WTC11 (cell line): Measurements from ENCODE around the gene RAB10. TPM values are rescaled to one million over a fixed set of nuclear protein-coding genes. Genes with fewer than 3 reads are reported as not detected.

Source experiments
- ATAC-seq: fragments of 200-7000 bp; cut with Tn5 transposase; 2 replicates; pipeline ENCODE4 v1.10.0; 2021; ENCODE audit warnings: mild to moderate bottlenecking, moderate library complexity
- CTCF ChIA-PET: fragments of 300-600 bp; sonication (Branson Sonifier 250); formaldehyde crosslinking; loops from one replicate; lab custom pipeline; 2021; ENCODE audit warnings: antibody characterized with exemption; lab: Charles Lee
- POLR2A ChIA-PET: fragments of 350-600 bp; sonication (Branson Sonifier 250); formaldehyde crosslinking; loops from one replicate; lab custom pipeline; 2021; ENCODE audit warnings: antibody characterized with exemption; lab: Charles Lee
- DNase-seq: peaks from one replicate; pipeline ENCODE4 v3.0.0; 2021; ENCODE audit warnings: low spot score
- H3K27ac Mint-ChIP-seq: 2 replicates; pipeline ENCODE4 v1.8.0; 2021; ENCODE audit warnings: mixed read lengths
- H3K27me3 Mint-ChIP-seq: 2 replicates; pipeline ENCODE4 v1.8.0; 2021; ENCODE audit warnings: low read depth, mild to moderate bottlenecking, moderate library complexity, mixed read lengths
- H3K36me3 Mint-ChIP-seq: 2 replicates; pipeline ENCODE4 v1.8.0; 2021; ENCODE audit warnings: mixed read lengths
- H3K4me1 Mint-ChIP-seq: 2 replicates; pipeline ENCODE4 v1.8.0; 2022; ENCODE audit warnings: mixed read lengths
- H3K4me3 Mint-ChIP-seq: 2 replicates; pipeline ENCODE4 v1.8.0; 2021; ENCODE audit warnings: mild to moderate bottlenecking, moderate library complexity, mixed read lengths
- H3K9me3 Mint-ChIP-seq: 2 replicates; pipeline ENCODE4 v1.8.0; 2021; ENCODE audit warnings: mixed read lengths
- AFF4 ChIP-seq: sonication (generic); formaldehyde crosslinking; IDR thresholded peaks from 2 replicates; pipeline ENCODE4 v1.8.1; 2023; ENCODE audit warnings: mild to moderate bottlenecking, missing genetic modification reagents, borderline replicate concordance
- ATF6 ChIP-seq: sonication (generic); formaldehyde crosslinking; IDR thresholded peaks from 2 replicates; pipeline ENCODE4 v1.8.1; 2023; ENCODE audit warnings: mild to moderate bottlenecking, missing genetic modification reagents
- EMX1 ChIP-seq: fragments of 250-450 bp; sonication (Bioruptor Pico); IDR thresholded peaks from 2 replicates; pipeline ENCODE4 v1.8.0; 2021; ENCODE audit warnings: mild to moderate bottlenecking
- HMGA2 ChIP-seq: fragments of 250-450 bp; sonication (Bioruptor Pico); IDR thresholded peaks from 2 replicates; pipeline ENCODE4 v1.4.0; 2021; ENCODE audit warnings: mild to moderate bottlenecking, moderate library complexity
- NFE2L1 ChIP-seq: sonication (generic); formaldehyde crosslinking; IDR thresholded peaks from 2 replicates; pipeline ENCODE4 v1.8.1; 2023; ENCODE audit warnings: missing genetic modification reagents
- SMAD3 ChIP-seq: sonication (generic); formaldehyde crosslinking; IDR thresholded peaks from 2 replicates; pipeline ENCODE4 v1.8.0; 2022; ENCODE audit warnings: missing genetic modification reagents, mild to moderate bottlenecking, borderline replicate concordance
- STAT6 ChIP-seq: sonication (generic); formaldehyde crosslinking; conservative IDR thresholded peaks from 2 replicates; pipeline ENCODE4 v1.8.1; 2023; ENCODE audit warnings: mild to moderate bottlenecking, low read depth, missing genetic modification reagents, moderate library complexity
- ZNF232 ChIP-seq: sonication (generic); formaldehyde crosslinking; IDR thresholded peaks from 2 replicates; pipeline ENCODE4 v1.8.0; 2022; ENCODE audit warnings: mild to moderate bottlenecking, missing genetic modification reagents
- ZNF396 ChIP-seq: fragments of 250-450 bp; sonication (Bioruptor Pico); IDR thresholded peaks from 2 replicates; pipeline ENCODE4 v1.8.0; 2021; ENCODE audit warnings: mild to moderate bottlenecking, moderate library complexity, borderline replicate concordance
- ZNF512 ChIP-seq: sonication (generic); formaldehyde crosslinking; IDR thresholded peaks from 2 replicates; pipeline ENCODE4 v1.8.1; 2022; ENCODE audit warnings: missing genetic modification reagents, borderline replicate concordance
- total RNA-seq: library from RNA; stranded (reverse); gene quantifications from 3 replicates; pipeline ENCODE4 v1.2.3, GENCODE V29; 2021
- TF ChIP-seq, protein P1 (sequence below): fragments of 250-450 bp; sonication (Bioruptor Pico); IDR thresholded peaks from 2 replicates; pipeline ENCODE4 v2.1.2; 2022; ENCODE audit warnings: mild to moderate bottlenecking, moderate library complexity
- TF ChIP-seq, protein P2 (sequence below): fragments of 250-450 bp; sonication (Bioruptor Pico); IDR thresholded peaks from 2 replicates; pipeline ENCODE4 v1.9.0; 2021; ENCODE audit warnings: mild to moderate bottlenecking
- TF ChIP-seq, protein P3 (sequence below): sonication (generic); formaldehyde crosslinking; IDR thresholded peaks from 2 replicates; pipeline ENCODE4 v1.8.1; 2022; ENCODE audit warnings: mild to moderate bottlenecking, moderate library complexity, missing genetic modification reagents
- TF ChIP-seq, protein P4 (sequence below): sonication (generic); formaldehyde crosslinking; IDR thresholded peaks from 2 replicates; pipeline ENCODE4 v1.8.1; 2022; ENCODE audit warnings: low read depth, mild to moderate bottlenecking, moderate library complexity, missing genetic modification reagents, borderline replicate concordance

The RAB10 gene
- total RNA-seq, 1 experiment from 2014 or later = 127 TPM

GRCh38 chr2:26070730-26071129 lies 36.8 kb downstream of the RAB10 start:
- TF ChIP-seq, protein P1, sequence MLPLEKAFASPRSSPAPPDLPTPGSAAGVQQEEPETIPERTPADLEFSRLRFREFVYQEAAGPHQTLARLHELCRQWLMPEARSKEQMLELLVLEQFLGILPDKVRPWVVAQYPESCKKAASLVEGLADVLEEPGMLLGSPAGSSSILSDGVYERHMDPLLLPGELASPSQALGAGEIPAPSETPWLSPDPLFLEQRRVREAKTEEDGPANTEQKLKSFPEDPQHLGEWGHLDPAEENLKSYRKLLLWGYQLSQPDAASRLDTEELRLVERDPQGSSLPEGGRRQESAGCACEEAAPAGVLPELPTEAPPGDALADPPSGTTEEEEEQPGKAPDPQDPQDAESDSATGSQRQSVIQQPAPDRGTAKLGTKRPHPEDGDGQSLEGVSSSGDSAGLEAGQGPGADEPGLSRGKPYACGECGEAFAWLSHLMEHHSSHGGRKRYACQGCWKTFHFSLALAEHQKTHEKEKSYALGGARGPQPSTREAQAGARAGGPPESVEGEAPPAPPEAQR (CRISPR knock-in tag) = no peak
- TF ChIP-seq NFE2L1 (CRISPR knock-in tag) = no peak
- no peak for TF ChIP-seq HMGA2
- TF ChIP-seq ZNF512 = no peak
- TF ChIP-seq, protein P2, sequence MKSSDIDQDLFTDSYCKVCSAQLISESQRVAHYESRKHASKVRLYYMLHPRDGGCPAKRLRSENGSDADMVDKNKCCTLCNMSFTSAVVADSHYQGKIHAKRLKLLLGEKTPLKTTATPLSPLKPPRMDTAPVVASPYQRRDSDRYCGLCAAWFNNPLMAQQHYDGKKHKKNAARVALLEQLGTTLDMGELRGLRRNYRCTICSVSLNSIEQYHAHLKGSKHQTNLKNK = no peak
- TF ChIP-seq SMAD3 (CRISPR knock-in tag) = no peak
- no peak for TF ChIP-seq ZNF232 (CRISPR knock-in tag)
- no peak for TF ChIP-seq ZNF396 (CRISPR knock-in tag)
- TF ChIP-seq ATF6 (CRISPR knock-in tag) = no peak
- TF ChIP-seq, protein P3, sequence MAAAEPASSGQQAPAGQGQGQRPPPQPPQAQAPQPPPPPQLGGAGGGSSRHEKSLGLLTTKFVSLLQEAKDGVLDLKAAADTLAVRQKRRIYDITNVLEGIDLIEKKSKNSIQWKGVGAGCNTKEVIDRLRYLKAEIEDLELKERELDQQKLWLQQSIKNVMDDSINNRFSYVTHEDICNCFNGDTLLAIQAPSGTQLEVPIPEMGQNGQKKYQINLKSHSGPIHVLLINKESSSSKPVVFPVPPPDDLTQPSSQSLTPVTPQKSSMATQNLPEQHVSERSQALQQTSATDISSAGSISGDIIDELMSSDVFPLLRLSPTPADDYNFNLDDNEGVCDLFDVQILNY = no peak
- TF ChIP-seq STAT6 = no peak
- TF ChIP-seq, protein P4, sequence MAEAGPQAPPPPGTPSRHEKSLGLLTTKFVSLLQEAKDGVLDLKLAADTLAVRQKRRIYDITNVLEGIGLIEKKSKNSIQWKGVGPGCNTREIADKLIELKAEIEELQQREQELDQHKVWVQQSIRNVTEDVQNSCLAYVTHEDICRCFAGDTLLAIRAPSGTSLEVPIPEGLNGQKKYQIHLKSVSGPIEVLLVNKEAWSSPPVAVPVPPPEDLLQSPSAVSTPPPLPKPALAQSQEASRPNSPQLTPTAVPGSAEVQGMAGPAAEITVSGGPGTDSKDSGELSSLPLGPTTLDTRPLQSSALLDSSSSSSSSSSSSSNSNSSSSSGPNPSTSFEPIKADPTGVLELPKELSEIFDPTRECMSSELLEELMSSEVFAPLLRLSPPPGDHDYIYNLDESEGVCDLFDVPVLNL (CRISPR knock-in tag) = no peak
- no peak for TF ChIP-seq AFF4 (CRISPR knock-in tag)
- no peak for TF ChIP-seq EMX1 (CRISPR knock-in tag)
- Mint-ChIP-seq H3K9me3 (peaks cover 4% of the 10 kb centered on the region; the same call in 1 of the 2 replicates), H3K4me3 (no peak overlapping the region), H3K4me1 (peaks cover 69% of the 10 kb centered on the region), H3K27ac (no peak overlapping the region), H3K27me3 (no peaks in the 10 kb centered on the region), H3K36me3 (peaks cover 5% of the 10 kb centered on the region)
- POLR2A ChIA-PET = no interaction called here
- no peak for ATAC-seq
- CTCF ChIA-PET = no interaction called here
- no peak for DNase-seq
